Neuronal stem cell (in vitro differentiated cells): ENCODE measurements around the gene FGGY.

ENCODE experiments used
- DNase-seq: peaks from one replicate; pipeline ENCODE4 v3.0.0-alpha.2; 2013; ENCODE audit warnings: low spot score
- H2AFZ ChIP-seq: one replicate; pipeline ENCODE4 v1.6.1; 2013; ENCODE audit warnings: mild to moderate bottlenecking, low read length, inconsistent platforms
- H2AK5ac ChIP-seq: 2 replicates; pipeline ENCODE4 v1.6.1; 2013; ENCODE audit warnings: low read depth, mild to moderate bottlenecking, inconsistent platforms, low read length, moderate library complexity, mixed read lengths
- H2BK120ac ChIP-seq: 2 replicates; pipeline ENCODE4 v1.6.1; 2013; ENCODE audit warnings: low read depth, mild to moderate bottlenecking, inconsistent platforms, low read length, moderate library complexity, mixed read lengths
- H2BK12ac ChIP-seq: one replicate; pipeline ENCODE4 v1.6.1; 2013; ENCODE audit warnings: low read length, inconsistent platforms
- H2BK15ac ChIP-seq: 2 replicates; pipeline ENCODE4 v1.6.1; 2013; ENCODE audit warnings: mild to moderate bottlenecking, low read length, inconsistent platforms, mixed read lengths
- H2BK5ac ChIP-seq: one replicate; pipeline ENCODE4 v1.6.1; 2013; ENCODE audit warnings: inconsistent platforms, mild to moderate bottlenecking, low read length, moderate library complexity
- H3K14ac ChIP-seq: one replicate; pipeline ENCODE4 v1.6.1; 2013; ENCODE audit warnings: low read length, inconsistent platforms
- H3K18ac ChIP-seq: 2 replicates; pipeline ENCODE4 v1.6.1; 2013; ENCODE audit warnings: low read length, inconsistent platforms
- H3K23ac ChIP-seq: 2 replicates; pipeline ENCODE4 v1.6.1; 2013; ENCODE audit warnings: low read depth, mild to moderate bottlenecking, mixed read lengths, low read length, inconsistent platforms; ENCODE audit not compliant: poor library complexity
- H3K27ac ChIP-seq: replicated peaks from 3 replicates; pipeline ENCODE4 v1.5.1; 2013; ENCODE audit warnings: low read length, inconsistent platforms
- H3K27me3 ChIP-seq, 3 experiments: 2 replicates each; pipeline ENCODE4 v1.6.1; 2013; ENCODE audit warnings: low read length in 3 of 3, mild to moderate bottlenecking in 2 of 3, inconsistent platforms in 1 of 3, low read depth in 1 of 3, mixed read lengths in 1 of 3, moderate library complexity in 1 of 3; ENCODE audit not compliant: control insufficient read depth in 3 of 3, insufficient read depth in 3 of 3
- H3K36me3 ChIP-seq, 2 donors: replicated peaks in 1 of 2; 2 replicates each; pipeline ENCODE4 v1.6.1; 2013; ENCODE audit warnings: low read length in 2 of 2; ENCODE audit not compliant: control insufficient read depth in 2 of 2, insufficient read depth in 2 of 2
- H3K4ac ChIP-seq: 2 replicates; pipeline ENCODE4 v1.6.1; 2013; ENCODE audit warnings: inconsistent platforms, mild to moderate bottlenecking, low read length, moderate library complexity
- H3K4me1 ChIP-seq, 2 donors: 1 replicate in 1 of 2; 2 replicates in 1 of 2; pipeline ENCODE4 v1.6.1; 2013; ENCODE audit warnings: low read length in 2 of 2, low read depth in 1 of 2; ENCODE audit not compliant: control insufficient read depth in 2 of 2, insufficient read depth in 1 of 2
- H3K4me2 ChIP-seq: one replicate; pipeline ENCODE4 v1.6.1; 2013; ENCODE audit warnings: mild to moderate bottlenecking, low read length, inconsistent platforms; ENCODE audit not compliant: insufficient read depth, poor library complexity, severe bottlenecking
- H3K4me3 ChIP-seq, 2 donors: 2 replicates each; pipeline ENCODE4 v1.5.1; 2013; ENCODE audit warnings: low read length in 2 of 2, mild to moderate bottlenecking in 2 of 2, inconsistent platforms in 1 of 2, moderate library complexity in 1 of 2
- H3K79me1 ChIP-seq: one replicate; pipeline ENCODE4 v1.6.1; 2013; ENCODE audit warnings: low read depth, mild to moderate bottlenecking, inconsistent platforms, low read length, moderate library complexity
- H3K9ac ChIP-seq: one replicate; pipeline ENCODE4 v1.6.1; 2013; ENCODE audit warnings: mild to moderate bottlenecking, low read depth, low read length, inconsistent platforms; ENCODE audit not compliant: poor library complexity
- H3K9me3 ChIP-seq, 2 donors: replicated peaks in 1 of 2; 2 replicates each; pipeline versions ENCODE3 to v1.6.1; 2013; ENCODE audit warnings: low read length in 2 of 2, mild to moderate bottlenecking in 2 of 2, inconsistent platforms in 1 of 2, low read depth in 1 of 2, mixed read lengths in 1 of 2, moderate library complexity in 1 of 2; ENCODE audit not compliant: control insufficient read depth in 2 of 2, insufficient read depth in 1 of 2
- H4K8ac ChIP-seq: one replicate; pipeline ENCODE4 v1.6.1; 2013; ENCODE audit warnings: low read depth, mild to moderate bottlenecking, inconsistent platforms, low read length, moderate library complexity
- H4K91ac ChIP-seq: one replicate; pipeline ENCODE4 v1.6.1; 2013; ENCODE audit warnings: low read length, low read depth, mild to moderate bottlenecking, inconsistent platforms; ENCODE audit not compliant: poor library complexity
- WGBS, 2 donors: extraction: QIAGEN DNeasy Blood & Tissue Kit; methylation state at CpG; one replicate each; pipeline ENCODE4 v1.1.7; 2013; ENCODE audit warnings: missing lambda C conversion rate in 2 of 2, mixed read lengths in 1 of 2; ENCODE audit not compliant: insufficient read length in 2 of 2, insufficient replicate concordance in 1 of 2; ENCODE audit errors: extremely low coverage in 2 of 2; 5-methylcytosine and 5-hydroxymethylcytosine counted together

Gene FGGY

GRCh38 chr1:59307591-59307990 is 10.7 kb downstream of the FGGY start:
- Histone ChIP-seq H4K8ac (no peak overlapping the region), H4K91ac (no peak overlapping the region), H3K9me3 (peaks cover 2 to 23% of the 10 kb centered on the region in 2 donors), H2BK5ac (no peak overlapping the region), H3K23ac (no peak overlapping the region), H3K27ac (no peak overlapping the region), H3K36me3 (no peaks in the 10 kb centered on the region), H3K27me3 (no peaks in the 10 kb centered on the region), H3K9ac (no peak overlapping the region), H3K4ac (no peak overlapping the region), H3K4me2 (no peak overlapping the region), H3K4me3 (no peak overlapping the region), H3K14ac (no peak overlapping the region), H3K79me1 (no peaks in the 10 kb centered on the region), H2BK120ac (no peak overlapping the region), H2BK12ac (no peak overlapping the region), H3K4me1 (no peaks in the 10 kb centered on the region), H2AK5ac (no peak overlapping the region), H3K18ac (no peak overlapping the region), H2AFZ (no peak overlapping the region), H2BK15ac (no peak overlapping the region)
- no peak for DNase-seq

DNA sequence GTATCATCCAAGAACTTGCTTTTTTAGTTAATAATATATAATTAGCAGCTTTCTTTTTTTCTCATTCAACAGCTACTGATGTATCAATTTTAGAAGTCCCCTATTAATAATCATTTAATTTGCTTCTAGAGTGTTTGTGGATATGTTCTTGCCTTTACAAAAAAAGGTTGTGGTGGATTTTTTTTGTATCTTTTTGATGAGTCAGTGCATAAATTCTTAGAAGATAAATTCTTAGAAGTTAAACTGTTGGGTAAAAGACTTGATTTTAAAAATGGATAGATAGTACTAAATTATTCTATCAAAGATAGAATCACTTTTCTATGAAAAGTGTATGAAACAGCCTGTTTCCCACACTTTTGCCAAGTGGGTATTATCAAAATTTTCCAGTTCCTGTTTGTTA is 11.9 kb downstream of the FGGY start:
- no peaks in the 10 kb centered on the region for H3K27me3 ChIP-seq
- peaks cover 2 to 23% of the 10 kb centered on the region in 2 donors for H3K9me3 ChIP-seq
- H2BK120ac ChIP-seq, result no peak overlapping the region
- H3K18ac ChIP-seq, result no peak overlapping the region
- no peak overlapping the region for H3K4ac ChIP-seq
- H3K27ac ChIP-seq, result no peak overlapping the region
- no peak overlapping the region for H2BK12ac ChIP-seq
- H3K4me3 ChIP-seq, result no peak overlapping the region
- H2BK5ac ChIP-seq, result no peak overlapping the region
- no peaks in the 10 kb centered on the region for H3K79me1 ChIP-seq
- no peaks in the 10 kb centered on the region for H3K4me1 ChIP-seq
- H2AK5ac ChIP-seq, result no peak overlapping the region
- no peak overlapping the region for H3K23ac ChIP-seq
- no peak overlapping the region for H3K14ac ChIP-seq
- H2BK15ac ChIP-seq, result no peak overlapping the region
- no peak overlapping the region for H3K9ac ChIP-seq
- no peak for DNase-seq
- H2AFZ ChIP-seq, result no peak overlapping the region
- H3K36me3 ChIP-seq, result no peaks in the 10 kb centered on the region
- H3K4me2 ChIP-seq, result no peak overlapping the region
- no peak overlapping the region for H4K91ac ChIP-seq
- no peak overlapping the region for H4K8ac ChIP-seq

- no CpG with 5 or more reads among the region's 5 CpGs for WGBS, 2 donors
- H3K14ac ChIP-seq, result no peak overlapping the region
- H3K9ac ChIP-seq, result no peak overlapping the region
- H3K4me1 ChIP-seq, result no peaks in the 10 kb centered on the region
- H3K27ac ChIP-seq, result no peak overlapping the region
- H3K79me1 ChIP-seq, result no peaks in the 10 kb centered on the region
- no peaks in the 10 kb centered on the region for H3K36me3 ChIP-seq
- DNase-seq, result no peak
- H2BK12ac ChIP-seq, result no peak overlapping the region
- H3K4me3 ChIP-seq, result no peak overlapping the region
- no peak overlapping the region for H3K18ac ChIP-seq
- H2BK120ac ChIP-seq, result no peak overlapping the region
- H3K4me2 ChIP-seq, result no peak overlapping the region
- H3K9me3 ChIP-seq, result peaks cover 2 to 23% of the 10 kb centered on the region in 2 donors
- H2BK15ac ChIP-seq, result no peak overlapping the region
- no peak overlapping the region for H4K8ac ChIP-seq
- no peak overlapping the region for H2AK5ac ChIP-seq
- no peak overlapping the region for H4K91ac ChIP-seq
- no peak overlapping the region for H3K4ac ChIP-seq
- H3K23ac ChIP-seq, result no peak overlapping the region
- no peak overlapping the region for H2BK5ac ChIP-seq
- H3K27me3 ChIP-seq, result no peaks in the 10 kb centered on the region
- no peak overlapping the region for H2AFZ ChIP-seq
Measured at GRCh38 chr1:59309392-59309791, 12.5 kb downstream of the FGGY start.

GRCh38 chr1:59309795-59310548 is 13.1 kb downstream of the FGGY start:
- Histone ChIP-seq H4K91ac (no peak overlapping the region), H2BK120ac (no peak overlapping the region), H3K79me1 (no peaks in the 10 kb centered on the region), H3K36me3 (no peaks in the 10 kb centered on the region), H3K4ac (no peak overlapping the region), H2BK5ac (no peak overlapping the region), H3K23ac (no peak overlapping the region), H3K27me3 (no peaks in the 10 kb centered on the region), H2BK15ac (no peak overlapping the region), H2AK5ac (no peak overlapping the region), H2AFZ (no peak overlapping the region), H3K14ac (no peak overlapping the region), H3K18ac (no peak overlapping the region), H3K9me3 (peaks cover 2 to 19% of the 10 kb centered on the region in 2 donors), H3K4me3 (no peak overlapping the region), H3K4me2 (no peak overlapping the region), H3K9ac (no peak overlapping the region), H3K27ac (no peak overlapping the region), H4K8ac (no peak overlapping the region), H3K4me1 (no peaks in the 10 kb centered on the region), H2BK12ac (no peak overlapping the region)
- WGBS, 2 donors, result no CpG with 5 or more reads among the region's 5 CpGs
- no peak for DNase-seq
